ENCODE measurements around the gene SAMMSON. TPM values are rescaled to one million over a fixed set of nuclear protein-coding genes. Genes with fewer than 3 reads are reported as not detected.

SAMMSON gene
- total and polyA plus RNA-seq, 9 of the 15 experiments (the other 6 are each of a cell fraction or from before 2014, with no cell fraction given) = 0.65 to 4.4 (median 1.9) TPM

DNA sequence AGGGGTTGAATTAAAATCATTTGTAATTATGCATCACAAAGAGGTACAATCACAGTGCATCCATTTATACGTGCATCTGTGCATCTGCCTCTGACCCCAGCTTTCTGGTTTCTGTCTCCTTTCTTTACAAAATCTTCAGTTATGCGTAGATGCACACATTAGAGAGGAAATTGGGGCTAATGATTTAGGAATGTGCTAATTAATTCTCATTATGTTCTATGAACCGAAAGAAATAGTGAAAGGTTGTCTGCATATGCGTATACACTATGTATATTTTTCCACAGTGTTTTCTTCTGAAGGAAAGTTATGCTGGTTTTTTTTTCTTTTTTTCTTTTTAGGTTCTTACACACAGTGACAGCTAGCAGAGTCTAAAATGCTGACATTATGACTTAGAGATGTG, 71.6 kb downstream of the SAMMSON start (continued):
- TF ChIP-seq, protein P1, sequence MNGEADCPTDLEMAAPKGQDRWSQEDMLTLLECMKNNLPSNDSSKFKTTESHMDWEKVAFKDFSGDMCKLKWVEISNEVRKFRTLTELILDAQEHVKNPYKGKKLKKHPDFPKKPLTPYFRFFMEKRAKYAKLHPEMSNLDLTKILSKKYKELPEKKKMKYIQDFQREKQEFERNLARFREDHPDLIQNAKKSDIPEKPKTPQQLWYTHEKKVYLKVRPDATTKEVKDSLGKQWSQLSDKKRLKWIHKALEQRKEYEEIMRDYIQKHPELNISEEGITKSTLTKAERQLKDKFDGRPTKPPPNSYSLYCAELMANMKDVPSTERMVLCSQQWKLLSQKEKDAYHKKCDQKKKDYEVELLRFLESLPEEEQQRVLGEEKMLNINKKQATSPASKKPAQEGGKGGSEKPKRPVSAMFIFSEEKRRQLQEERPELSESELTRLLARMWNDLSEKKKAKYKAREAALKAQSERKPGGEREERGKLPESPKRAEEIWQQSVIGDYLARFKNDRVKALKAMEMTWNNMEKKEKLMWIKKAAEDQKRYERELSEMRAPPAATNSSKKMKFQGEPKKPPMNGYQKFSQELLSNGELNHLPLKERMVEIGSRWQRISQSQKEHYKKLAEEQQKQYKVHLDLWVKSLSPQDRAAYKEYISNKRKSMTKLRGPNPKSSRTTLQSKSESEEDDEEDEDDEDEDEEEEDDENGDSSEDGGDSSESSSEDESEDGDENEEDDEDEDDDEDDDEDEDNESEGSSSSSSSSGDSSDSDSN (IDR thresholded peaks at IDR 0.05; ENCODE audit: borderline replicate concordance in 1 of 2, low read depth in 2 of 2, low read length in 2 of 2) = no peak
- TF ChIP-seq FOS (IDR thresholded peaks at IDR 0.05; ENCODE audit: extremely low read depth, insufficient read length) = no peak

DNA sequence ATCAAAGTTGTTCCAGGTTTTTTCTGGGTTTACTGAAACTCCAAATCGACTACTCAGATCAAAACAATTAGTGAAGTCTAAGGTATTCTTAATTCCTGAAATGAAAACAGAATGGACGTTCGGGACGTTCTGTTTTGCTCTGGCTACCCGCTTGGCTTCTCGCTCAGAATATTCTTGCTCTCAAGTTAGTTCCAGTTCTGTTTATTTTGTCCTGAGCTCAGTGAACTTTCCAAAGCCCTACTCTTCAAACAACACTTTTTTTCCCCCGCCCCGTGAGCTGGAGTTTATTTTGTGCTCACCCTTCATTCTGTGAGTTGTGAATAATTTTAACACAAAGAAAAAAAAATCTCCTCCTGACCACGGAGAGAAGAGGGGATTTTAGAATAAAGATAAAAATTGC, 72.6 kb downstream of the SAMMSON start:
- DNase-seq (ENCODE audit: extremely low read depth in 1 of 4, low spot score in 3 of 4) = no peak
- intact Hi-C loops (cut with micrococcal nuclease) = no loop called here
- no peak overlapping the region for H3K4me3 ChIP-seq
- ChIA-PET POLR2A (no interaction called here), CTCF (ENCODE audit: low intra/inter-chr PET ratio) (no interaction called here)
- H3K27ac ChIP-seq (ENCODE audit: extremely low read depth, low read depth, low read length) = no peak overlapping the region
- no peak overlapping the region for H3K9ac ChIP-seq (ENCODE audit: insufficient read depth in 1 of 2, low read depth in 2 of 2, low read length in 2 of 2)
- 4% methylated on average over 6 of the region's 9 CpGs for WGBS (ENCODE audit: insufficient coverage, low coverage, missing lambda C conversion rate)
- no TSS peak for BruUV-seq (replicated peaks)
- H3K9me3 ChIP-seq (replicated peaks; ENCODE audit: control insufficient read depth, insufficient read depth, low read depth, low read length) = no peaks in the 10 kb centered on the region
- H3K79me2 ChIP-seq (ENCODE audit: control insufficient read depth, insufficient read depth, low read length) = no peaks in the 10 kb centered on the region
- FAIRE-seq = no peak
- H3K4me1 ChIP-seq (replicated peaks in 1 of 2; ENCODE audit: control insufficient read depth in 2 of 2, insufficient read depth in 2 of 2, low read length in 2 of 2) = no peaks in the 10 kb centered on the region
- no peak overlapping the region for H3K4me2 ChIP-seq (ENCODE audit: insufficient read depth, low read length)
- ATAC-seq = no peak
- H3K9me1 ChIP-seq (ENCODE audit: control insufficient read depth, insufficient read depth, low read length) = no peaks in the 10 kb centered on the region
- H4K20me1 ChIP-seq (replicated peaks; ENCODE audit: control insufficient read depth, insufficient read depth, low read length) = no peaks in the 10 kb centered on the region
- H3K36me3 ChIP-seq (ENCODE audit: control insufficient read depth, insufficient read depth, low read length) = no peaks in the 10 kb centered on the region
- peaks cover 0 to 2% of the 10 kb centered on the region in 2 experiments; a peak in 3 of 5 replicates for H3K27me3 ChIP-seq (ENCODE audit: control insufficient read depth in 2 of 2, insufficient read depth in 2 of 2, low read length in 2 of 2)
- in situ Hi-C loops (cut with MboI) = loop anchor here (25.0 kb wide), 1 partner anchor 1590 kb away; no protein-coding TSS in a partner anchor
- H2AFZ ChIP-seq (ENCODE audit: low read depth, low read length) = no peak overlapping the region
- TF ChIP-seq NRF1 (conservative IDR thresholded peaks at IDR 0.05 in 1 of 2, IDR thresholded peaks at IDR 0.05 in 1 of 2) (no peak), SETDB1 (IDR thresholded peaks at IDR 0.05; ENCODE audit: low read length) (no peak), MED1 (CRISPR knock-in tag; IDR thresholded peaks at IDR 0.05; ENCODE audit: borderline replicate concordance) (no peak), ZNF184 (CRISPR knock-in tag; IDR thresholded peaks at IDR 0.05) (no peak), JUNB (CRISPR knock-in tag; conservative IDR thresholded peaks at IDR 0.05) (no peak), TEAD1 (CRISPR knock-in tag; IDR thresholded peaks at IDR 0.05) (no peak), CREM (IDR thresholded peaks at IDR 0.05; ENCODE audit: low read depth) (no peak), POLR2B (IDR thresholded peaks at IDR 0.05; ENCODE audit: low read depth, partially characterized antibody) (no peak), SNRNP70 (optimal IDR thresholded peaks at IDR 0.05; ENCODE audit: low read depth, low read length) (no peak), TBP (optimal IDR thresholded peaks at IDR 0.05; ENCODE audit: low read depth, low read length) (no peak)
- TF ChIP-seq, protein P2, sequence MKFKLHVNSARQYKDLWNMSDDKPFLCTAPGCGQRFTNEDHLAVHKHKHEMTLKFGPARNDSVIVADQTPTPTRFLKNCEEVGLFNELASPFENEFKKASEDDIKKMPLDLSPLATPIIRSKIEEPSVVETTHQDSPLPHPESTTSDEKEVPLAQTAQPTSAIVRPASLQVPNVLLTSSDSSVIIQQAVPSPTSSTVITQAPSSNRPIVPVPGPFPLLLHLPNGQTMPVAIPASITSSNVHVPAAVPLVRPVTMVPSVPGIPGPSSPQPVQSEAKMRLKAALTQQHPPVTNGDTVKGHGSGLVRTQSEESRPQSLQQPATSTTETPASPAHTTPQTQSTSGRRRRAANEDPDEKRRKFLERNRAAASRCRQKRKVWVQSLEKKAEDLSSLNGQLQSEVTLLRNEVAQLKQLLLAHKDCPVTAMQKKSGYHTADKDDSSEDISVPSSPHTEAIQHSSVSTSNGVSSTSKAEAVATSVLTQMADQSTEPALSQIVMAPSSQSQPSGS (CRISPR knock-in tag; IDR thresholded peaks at IDR 0.05) = no peak
- TF ChIP-seq, protein P3, sequence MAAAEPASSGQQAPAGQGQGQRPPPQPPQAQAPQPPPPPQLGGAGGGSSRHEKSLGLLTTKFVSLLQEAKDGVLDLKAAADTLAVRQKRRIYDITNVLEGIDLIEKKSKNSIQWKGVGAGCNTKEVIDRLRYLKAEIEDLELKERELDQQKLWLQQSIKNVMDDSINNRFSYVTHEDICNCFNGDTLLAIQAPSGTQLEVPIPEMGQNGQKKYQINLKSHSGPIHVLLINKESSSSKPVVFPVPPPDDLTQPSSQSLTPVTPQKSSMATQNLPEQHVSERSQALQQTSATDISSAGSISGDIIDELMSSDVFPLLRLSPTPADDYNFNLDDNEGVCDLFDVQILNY (CRISPR knock-in tag; IDR thresholded peaks at IDR 0.05) = no peak
- TF ChIP-seq, protein P4, sequence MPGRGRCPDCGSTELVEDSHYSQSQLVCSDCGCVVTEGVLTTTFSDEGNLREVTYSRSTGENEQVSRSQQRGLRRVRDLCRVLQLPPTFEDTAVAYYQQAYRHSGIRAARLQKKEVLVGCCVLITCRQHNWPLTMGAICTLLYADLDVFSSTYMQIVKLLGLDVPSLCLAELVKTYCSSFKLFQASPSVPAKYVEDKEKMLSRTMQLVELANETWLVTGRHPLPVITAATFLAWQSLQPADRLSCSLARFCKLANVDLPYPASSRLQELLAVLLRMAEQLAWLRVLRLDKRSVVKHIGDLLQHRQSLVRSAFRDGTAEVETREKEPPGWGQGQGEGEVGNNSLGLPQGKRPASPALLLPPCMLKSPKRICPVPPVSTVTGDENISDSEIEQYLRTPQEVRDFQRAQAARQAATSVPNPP (IDR thresholded peaks at IDR 0.05; ENCODE audit: borderline replicate concordance, insufficient read depth, insufficient read length) = no peak

Data from K562 (cell line).